ENCODE measurements around the gene CIB4. TPM values are rescaled to one million over a fixed set of nuclear protein-coding genes. Genes with fewer than 3 reads are reported as not detected.

Gene CIB4
- total RNA-seq, 1 donor from 2014 or later, result not detected

DNA sequence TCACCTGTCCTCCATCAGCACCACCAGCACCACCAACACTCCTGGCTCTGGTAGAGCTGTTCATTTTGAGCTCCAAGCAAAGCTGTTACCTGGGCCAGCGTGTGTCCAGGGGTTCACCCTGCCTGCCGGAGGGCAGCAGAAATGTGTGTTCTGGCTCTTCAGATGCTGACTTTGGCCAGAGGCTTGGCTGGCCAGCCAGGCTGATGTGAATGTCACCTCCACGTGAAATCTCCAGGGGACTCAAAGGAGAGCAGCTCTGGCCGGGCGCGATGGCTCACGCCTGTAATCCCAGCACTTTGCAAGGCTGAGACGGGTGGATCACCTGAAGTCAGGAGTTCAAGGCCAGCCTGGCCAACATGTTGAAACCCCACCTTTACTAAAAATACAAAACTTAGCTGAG is 33.5 kb downstream of the CIB4 start:
- H3K9me3 ChIP-seq, result no peaks in the 10 kb centered on the region
- intact Hi-C loops (cut with DNase I), result loop anchor here (5.0 kb wide), 1 partner anchor 135 kb away; no protein-coding TSS in a partner anchor
- no peak for ATAC-seq
- H3K27ac ChIP-seq, result no peak overlapping the region
- peaks cover 38% of the 10 kb centered on the region for H3K4me1 ChIP-seq
- H3K4me3 ChIP-seq, result no peak overlapping the region
- H3K27me3 ChIP-seq (ENCODE audit: low read depth), result no peaks in the 10 kb centered on the region
- DNase-seq, result no peak
- no peak for TF ChIP-seq CTCF (IDR thresholded peaks at IDR 0.05)
- no peaks in the 10 kb centered on the region for H3K36me3 ChIP-seq

- H3K9me3 ChIP-seq, result no peaks in the 10 kb centered on the region
- no peaks in the 10 kb centered on the region for H3K36me3 ChIP-seq
- intact Hi-C loops (cut with DNase I), result loop anchor here (5.0 kb wide), 1 partner anchor 135 kb away; no protein-coding TSS in a partner anchor
- H3K4me1 ChIP-seq, result peaks cover 30% of the 10 kb centered on the region
- DNase-seq (no peak), ATAC-seq (peak; percentile 28 to 35)
- H3K27me3 ChIP-seq (ENCODE audit: low read depth), result no peaks in the 10 kb centered on the region
- TF ChIP-seq CTCF (IDR thresholded peaks at IDR 0.05), result no peak
- peak overlapping the region; percentile 54 for H3K27ac ChIP-seq
- no peak overlapping the region for H3K4me3 ChIP-seq
Observed at GRCh38 chr2:26606847-26607190, 34.3 kb downstream of the CIB4 start.

- intact Hi-C loops (cut with DNase I), result loop anchor here (5.0 kb wide), 1 partner anchor 136 kb away; no protein-coding TSS in a partner anchor
- no peak for TF ChIP-seq CTCF (IDR thresholded peaks at IDR 0.05)
- no peak for ATAC-seq
Observed at GRCh38 chr2:26605999-26606846, 34.9 kb downstream of the CIB4 start.

DNA sequence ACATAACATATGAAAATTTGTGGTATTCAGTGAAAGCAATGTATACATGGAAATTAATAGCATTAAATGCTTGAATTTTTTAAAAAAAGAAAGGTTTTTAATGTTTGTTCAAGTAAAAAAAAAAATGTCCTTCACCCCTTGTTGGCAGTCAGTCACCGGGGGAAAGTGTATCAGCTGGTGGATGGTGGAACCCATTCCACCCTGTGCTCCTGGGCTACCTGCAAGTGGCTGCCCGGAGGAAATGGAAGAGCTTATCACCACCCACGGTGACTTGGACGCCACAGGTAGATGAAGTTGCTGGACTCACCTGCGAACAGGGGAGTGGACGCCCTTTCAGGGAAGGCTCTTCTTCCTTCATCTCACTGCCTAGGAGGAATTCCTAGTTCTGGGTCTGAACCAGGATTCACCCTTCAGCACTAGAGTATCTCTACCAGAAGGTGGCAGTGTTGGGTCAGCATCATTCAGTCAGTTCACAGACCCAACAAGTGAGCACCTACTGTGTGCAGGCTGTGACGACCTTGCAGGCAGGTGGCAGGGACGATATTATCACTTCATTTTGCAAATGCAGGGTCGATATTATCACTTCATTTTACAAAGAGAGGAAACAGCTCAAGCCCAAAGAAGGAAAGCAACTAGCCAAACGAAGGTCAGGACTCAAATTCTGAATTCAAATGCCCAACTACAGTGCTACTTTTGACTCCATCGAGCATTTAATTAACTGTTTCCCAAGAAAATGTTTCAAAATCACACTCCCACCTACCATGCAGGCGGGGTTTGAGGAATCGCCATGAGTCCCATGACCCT is 35.8 kb downstream of the CIB4 start:
- TF ChIP-seq CTCF (IDR thresholded peaks at IDR 0.05), result peak; percentile 86
- H3K4me3 ChIP-seq, result no peak overlapping the region
- H3K4me1 ChIP-seq, result peaks cover 20% of the 10 kb centered on the region
- peak; percentile 70 to 78 for ATAC-seq
- H3K27ac ChIP-seq, result no peak overlapping the region
- no peaks in the 10 kb centered on the region for H3K27me3 ChIP-seq (ENCODE audit: low read depth)
- H3K9me3 ChIP-seq, result no peaks in the 10 kb centered on the region
- intact Hi-C loops (cut with DNase I), result loop anchor here (5.0 kb wide), 1 partner anchor 137 kb away; no protein-coding TSS in a partner anchor
- H3K36me3 ChIP-seq, result no peaks in the 10 kb centered on the region
- DNase-seq, result no peak

More at GRCh38 chr2:26605999-26606846, 34.9 kb downstream of the CIB4 start:
- DNase-seq, result no peak
- Histone ChIP-seq H3K9me3 (no peaks in the 10 kb centered on the region), H3K36me3 (no peaks in the 10 kb centered on the region), H3K4me3 (no peak overlapping the region), H3K27ac (no peak overlapping the region), H3K27me3 (ENCODE audit: low read depth) (no peaks in the 10 kb centered on the region), H3K4me1 (peaks cover 28% of the 10 kb centered on the region)

DNA sequence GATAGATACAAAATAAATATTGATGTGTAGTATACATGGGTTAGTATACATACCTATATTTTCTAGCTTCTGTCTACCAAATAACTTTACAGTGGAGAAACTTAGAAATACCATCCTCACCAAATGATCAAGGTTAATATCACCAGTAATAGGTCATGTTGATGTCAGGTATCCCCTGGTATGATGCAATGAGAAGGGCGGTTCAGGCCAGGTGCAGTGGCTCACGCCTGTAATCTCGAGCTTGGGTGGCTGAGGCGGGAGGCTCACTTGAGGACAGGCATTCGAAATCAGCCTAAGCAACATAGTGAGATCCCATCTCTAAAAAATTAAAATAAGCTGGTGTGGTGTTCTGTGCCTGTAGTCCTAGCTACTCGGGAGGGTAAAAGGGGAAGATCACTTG is 38.6 kb downstream of the CIB4 start:
- Histone ChIP-seq H3K36me3 (no peaks in the 10 kb centered on the region), H3K27me3 (ENCODE audit: low read depth) (peaks cover 9% of the 10 kb centered on the region), H3K9me3 (no peaks in the 10 kb centered on the region), H3K4me1 (peaks cover 5% of the 10 kb centered on the region), H3K27ac (no peak overlapping the region), H3K4me3 (no peak overlapping the region)
- TF ChIP-seq CTCF (IDR thresholded peaks at IDR 0.05), result no peak
- DNase-seq (no peak), ATAC-seq (no peak)
- intact Hi-C loops (cut with DNase I), result no loop called here

All from lower lobe of right lung (tissue), 2 donors.